Osteocyte (in vitro differentiated cells): ENCODE data around the gene HS3ST3B1. TPM values are rescaled to one million over a fixed set of nuclear protein-coding genes. Genes with fewer than 3 reads are reported as not detected.

ENCODE experiments used
- DNase-seq: peaks from one replicate; pipeline ENCODE4 v3.0.0; 2021; ENCODE audit warnings: mixed read lengths; ENCODE audit not compliant: unreplicated experiment; ENCODE audit errors: extremely low spot score
- H3K27ac Mint-ChIP-seq: one replicate; pipeline ENCODE4 v1.8.0; 2021; ENCODE audit warnings: mild to moderate bottlenecking, mixed read lengths; ENCODE audit not compliant: unreplicated experiment
- H3K27me3 Mint-ChIP-seq: one replicate; pipeline ENCODE4 v1.8.0; 2021; ENCODE audit warnings: mixed read lengths; ENCODE audit not compliant: unreplicated experiment
- H3K36me3 Mint-ChIP-seq: one replicate; pipeline ENCODE4 v1.8.0; 2021; ENCODE audit warnings: mixed read lengths; ENCODE audit not compliant: unreplicated experiment
- H3K4me1 Mint-ChIP-seq: one replicate; pipeline ENCODE4 v1.8.0; 2021; ENCODE audit warnings: mixed read lengths; ENCODE audit not compliant: unreplicated experiment
- H3K4me3 Mint-ChIP-seq: one replicate; pipeline ENCODE4 v1.8.0; 2021; ENCODE audit warnings: mild to moderate bottlenecking, moderate library complexity, mixed read lengths; ENCODE audit not compliant: unreplicated experiment
- H3K9me3 Mint-ChIP-seq: one replicate; pipeline ENCODE4 v1.8.0; 2021; ENCODE audit warnings: mixed read lengths; ENCODE audit not compliant: unreplicated experiment
- long read RNA-seq: library from polyadenylated mRNA; unstranded; transcript quantifications from one replicate; pipeline ENCODE4 v2.0.0, GENCODE V29; 2021
- total RNA-seq: library from RNA; stranded (reverse); gene quantifications from 2 replicates; pipeline ENCODE4 v1.2.1, GENCODE V29; 2021
- TF ChIP-seq, protein P1 (sequence below): fragments of 200-600 bp; sonication (generic); IDR thresholded peaks from 2 replicates; pipeline ENCODE4 v1.5.0; 2021; ENCODE audit warnings: antibody characterized with exemption, mild to moderate bottlenecking, moderate library complexity

HS3ST3B1 gene
- total RNA-seq, result 76.9 and 77.0 TPM in 2 replicates
- long read RNA-seq, partial matches to known transcripts, result 4 of 58 reads
- long read RNA-seq, other reads (novel, unspliced or antisense), result 50 of 58 reads

DNA sequence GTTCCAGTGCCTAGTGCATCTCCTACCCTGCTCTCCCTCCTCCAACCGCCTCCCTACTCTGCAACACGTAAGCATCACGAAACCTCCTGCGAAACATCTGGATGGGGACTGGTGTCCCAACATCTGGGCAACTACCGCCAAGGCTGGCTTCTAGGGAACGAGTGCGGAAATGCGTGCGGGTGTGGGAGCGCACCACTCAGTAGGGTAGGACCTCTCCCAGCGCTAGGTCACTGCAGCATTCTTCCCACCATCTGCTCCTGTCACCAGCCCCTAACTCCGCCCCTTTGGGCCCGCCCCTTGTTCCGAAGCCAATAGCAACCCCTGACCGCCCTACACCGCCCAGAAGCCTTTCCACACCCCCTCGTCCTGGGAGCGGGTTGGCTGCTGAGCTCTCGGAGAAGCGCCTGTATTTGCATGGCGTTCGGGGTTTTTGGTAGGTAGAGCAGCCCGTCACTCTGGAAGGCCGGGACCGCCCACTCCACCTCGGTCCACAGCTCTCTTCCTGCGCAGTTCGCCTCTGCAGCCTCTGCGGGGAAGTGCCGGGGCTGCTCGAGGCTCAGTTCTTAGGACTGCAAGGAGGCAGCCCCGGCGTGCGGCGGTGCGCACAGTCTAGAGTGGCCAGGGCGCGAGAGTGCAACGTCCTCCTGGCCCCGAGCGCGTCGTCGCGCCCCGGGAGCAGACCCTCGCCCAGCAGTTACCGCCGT lies at the start of gene HS3ST3B1:
Gene HS3ST3B1, plus strand, starts transcription at position 507 of the 704 bp plus-strand sequence. CDS start 438 bp downstream, outside the sequence.
- H3K9me3 Mint-ChIP-seq, result no peaks in the 10 kb centered on the region
- H3K27me3 Mint-ChIP-seq, result no peaks in the 10 kb centered on the region
- peak within 1 kb of the TSS; percentile 98 for H3K4me3 Mint-ChIP-seq
- H3K27ac Mint-ChIP-seq, result peak within 1 kb of the TSS; percentile 96
- H3K4me1 Mint-ChIP-seq, result peaks cover 49% of the 10 kb centered on the region
- TF ChIP-seq, protein P1, sequence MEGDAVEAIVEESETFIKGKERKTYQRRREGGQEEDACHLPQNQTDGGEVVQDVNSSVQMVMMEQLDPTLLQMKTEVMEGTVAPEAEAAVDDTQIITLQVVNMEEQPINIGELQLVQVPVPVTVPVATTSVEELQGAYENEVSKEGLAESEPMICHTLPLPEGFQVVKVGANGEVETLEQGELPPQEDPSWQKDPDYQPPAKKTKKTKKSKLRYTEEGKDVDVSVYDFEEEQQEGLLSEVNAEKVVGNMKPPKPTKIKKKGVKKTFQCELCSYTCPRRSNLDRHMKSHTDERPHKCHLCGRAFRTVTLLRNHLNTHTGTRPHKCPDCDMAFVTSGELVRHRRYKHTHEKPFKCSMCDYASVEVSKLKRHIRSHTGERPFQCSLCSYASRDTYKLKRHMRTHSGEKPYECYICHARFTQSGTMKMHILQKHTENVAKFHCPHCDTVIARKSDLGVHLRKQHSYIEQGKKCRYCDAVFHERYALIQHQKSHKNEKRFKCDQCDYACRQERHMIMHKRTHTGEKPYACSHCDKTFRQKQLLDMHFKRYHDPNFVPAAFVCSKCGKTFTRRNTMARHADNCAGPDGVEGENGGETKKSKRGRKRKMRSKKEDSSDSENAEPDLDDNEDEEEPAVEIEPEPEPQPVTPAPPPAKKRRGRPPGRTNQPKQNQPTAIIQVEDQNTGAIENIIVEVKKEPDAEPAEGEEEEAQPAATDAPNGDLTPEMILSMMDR, result no peak
- peak; percentile 100 for DNase-seq
- H3K36me3 Mint-ChIP-seq, result peaks cover 7% of the 10 kb centered on the region

DNA sequence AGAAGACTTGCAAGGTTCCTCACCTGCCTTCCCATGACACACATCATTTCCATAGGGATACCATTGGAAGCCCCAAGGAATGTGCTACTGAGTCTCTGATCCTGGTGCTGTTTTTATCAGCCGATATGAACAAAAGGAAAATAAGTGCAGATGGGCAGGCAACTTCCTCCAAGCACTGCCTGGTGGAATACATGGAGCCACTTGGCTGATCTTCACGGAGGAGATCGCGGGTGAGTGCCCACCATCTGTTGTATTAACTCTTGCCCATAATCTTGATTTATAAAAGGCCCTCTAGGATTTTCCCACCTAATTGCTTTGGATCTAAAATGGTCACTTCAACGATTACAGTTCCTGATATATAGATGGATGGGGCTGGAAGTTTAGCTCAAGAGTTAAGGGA lies 39.5 kb upstream of the HS3ST3B1 start:
- no peaks in the 10 kb centered on the region for H3K36me3 Mint-ChIP-seq
- H3K4me1 Mint-ChIP-seq, result no peaks in the 10 kb centered on the region
- no peak overlapping the region for H3K4me3 Mint-ChIP-seq
- peaks cover 16% of the 10 kb centered on the region for H3K27me3 Mint-ChIP-seq
- no peak overlapping the region for H3K27ac Mint-ChIP-seq
- no peaks in the 10 kb centered on the region for H3K9me3 Mint-ChIP-seq
- no peak for DNase-seq
- TF ChIP-seq, protein P1, result no peak

DNA sequence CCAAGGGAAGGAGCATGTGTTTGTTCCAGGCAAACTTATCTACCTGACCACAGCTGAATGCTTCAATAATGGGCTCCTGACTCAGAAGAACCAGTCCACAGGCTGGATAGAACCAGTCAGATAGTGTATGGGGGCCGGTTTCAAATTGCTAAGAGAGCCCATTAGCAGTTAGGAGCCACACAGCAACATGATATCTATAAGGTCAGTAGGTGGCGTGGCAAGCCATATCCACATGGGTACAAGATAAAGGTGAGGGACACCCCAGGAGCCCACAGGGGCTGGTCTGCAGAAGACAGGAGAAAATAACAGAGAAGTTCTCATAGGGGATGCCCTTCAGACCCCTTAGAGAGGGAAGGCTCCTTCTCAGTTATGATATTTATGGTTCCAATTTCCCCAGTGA lies 32.6 kb upstream of the HS3ST3B1 start:
- Mint-ChIP-seq H3K27me3 (peaks cover 25% of the 10 kb centered on the region), H3K27ac (no peak overlapping the region), H3K4me1 (no peaks in the 10 kb centered on the region), H3K9me3 (no peaks in the 10 kb centered on the region), H3K4me3 (no peak overlapping the region), H3K36me3 (no peaks in the 10 kb centered on the region)
- no peak for DNase-seq
- TF ChIP-seq, protein P1, result no peak

DNA sequence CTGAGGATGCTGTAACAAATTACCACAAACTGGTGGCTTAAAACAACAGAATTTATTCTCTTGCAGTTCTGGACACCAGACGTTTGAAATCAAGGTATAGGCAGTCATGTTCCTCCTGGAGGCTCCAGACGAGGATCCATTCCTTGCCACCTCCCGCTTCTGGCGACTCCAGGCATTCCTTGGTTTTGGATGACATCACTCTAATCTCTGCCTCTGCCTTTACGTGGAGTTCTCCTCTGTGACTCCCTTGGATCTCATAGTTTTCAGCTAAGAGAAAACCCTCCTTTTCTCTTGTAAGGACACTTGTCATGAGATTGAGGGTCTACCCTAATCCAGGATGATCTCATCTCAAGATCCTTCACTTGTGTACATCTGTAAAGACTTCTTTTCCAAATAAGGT lies 31.4 kb upstream of the HS3ST3B1 start:
- DNase-seq, result no peak
- TF ChIP-seq, protein P1, result no peak
- Mint-ChIP-seq H3K4me3 (no peak overlapping the region), H3K4me1 (no peaks in the 10 kb centered on the region), H3K27ac (no peak overlapping the region), H3K27me3 (peaks cover 19% of the 10 kb centered on the region), H3K36me3 (peaks cover 2% of the 10 kb centered on the region), H3K9me3 (peaks cover 4% of the 10 kb centered on the region)

DNA sequence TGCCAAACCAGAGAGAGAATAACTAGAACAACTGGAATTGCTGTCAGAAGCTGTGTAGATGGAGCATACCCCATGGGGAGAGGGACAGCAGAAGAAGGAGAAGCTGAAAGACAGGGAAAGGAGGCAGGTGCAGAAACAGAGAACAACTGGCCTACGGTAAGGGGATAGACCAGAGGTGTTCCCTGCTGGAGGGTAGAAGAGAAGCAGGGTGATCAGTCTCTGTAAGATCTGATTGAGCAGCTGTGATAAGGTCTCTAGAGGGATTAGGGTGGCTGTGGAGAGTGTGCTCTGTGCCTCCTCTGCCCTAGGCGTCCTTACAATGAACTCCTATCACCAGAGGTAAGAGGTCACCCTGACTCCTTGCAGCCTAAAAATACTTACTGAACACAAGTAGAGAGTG lies 30.4 kb upstream of the HS3ST3B1 start:
- Mint-ChIP-seq H3K4me1 (no peaks in the 10 kb centered on the region), H3K27ac (no peak overlapping the region), H3K36me3 (peaks cover 2% of the 10 kb centered on the region), H3K9me3 (peaks cover 9% of the 10 kb centered on the region), H3K27me3 (peaks cover 20% of the 10 kb centered on the region), H3K4me3 (no peak overlapping the region)
- TF ChIP-seq, protein P1, result no peak
- no peak for DNase-seq
